ENCODE results near the gene EMILIN1. TPM values are rescaled to one million over a fixed set of nuclear protein-coding genes. Genes with fewer than 3 reads are reported as not detected.
A peak's percentile ranks its signal among the peaks of the same experiment; 100 is the strongest.

The EMILIN1 gene
- polyA plus RNA-seq, 4 donors: 0.67 to 36.6 (median 13.4) TPM

DNA sequence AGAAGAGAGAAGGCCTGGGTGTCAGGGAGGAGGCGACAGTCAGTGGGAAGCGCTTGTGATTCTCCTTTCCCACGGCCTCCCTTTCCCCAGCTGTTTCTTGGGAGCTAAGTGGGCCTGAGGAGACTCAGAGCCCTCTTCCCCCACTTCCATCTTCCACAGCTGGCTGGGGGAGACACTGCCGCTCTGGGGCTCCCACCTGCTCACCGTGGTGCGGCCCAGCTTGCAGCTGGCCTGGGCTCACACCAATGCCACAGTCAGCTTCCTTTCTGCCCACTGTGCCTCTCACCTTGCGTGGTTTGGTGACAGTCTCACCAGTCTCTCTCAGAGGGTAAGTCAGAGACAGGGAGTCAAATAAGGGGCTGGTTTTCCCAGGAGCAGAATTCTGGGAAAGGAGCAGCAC lies 38.5 kb upstream of the EMILIN1 start:
- Histone ChIP-seq H3K4me1 (ENCODE audit: control insufficient read depth in 3 of 3, insufficient read depth in 2 of 3, low read depth in 1 of 3, low read length in 2 of 3) (peaks cover 0 to 30% (median 0%) of the 10 kb centered on the region in 3 donors), H3K9me3 (ENCODE audit: control insufficient read depth in 2 of 2, insufficient read depth in 1 of 2, low read depth in 1 of 2, low read length in 1 of 2) (no peaks in the 10 kb centered on the region), H3K4me3 (ENCODE audit: low read depth in 1 of 3, low read length in 3 of 3) (no peak overlapping the region), H3K27ac (ENCODE audit: low read depth in 1 of 3, low read length in 2 of 3) (no peak overlapping the region), H3K36me3 (ENCODE audit: control insufficient read depth in 3 of 3, insufficient read depth in 2 of 3, low read depth in 1 of 3, low read length in 3 of 3) (peaks cover 21 to 78% (median 35%) of the 10 kb centered on the region in 3 donors), H3K27me3 (ENCODE audit: control insufficient read depth in 3 of 3, insufficient read depth in 3 of 3, low read length in 3 of 3) (no peaks in the 10 kb centered on the region)
- FAIRE-seq (no peak), DNase-seq (no peak)
- WGBS, 3 donors: 93 to 99% (median 95%) methylated on average over 7 of the region's 7 CpGs

DNA sequence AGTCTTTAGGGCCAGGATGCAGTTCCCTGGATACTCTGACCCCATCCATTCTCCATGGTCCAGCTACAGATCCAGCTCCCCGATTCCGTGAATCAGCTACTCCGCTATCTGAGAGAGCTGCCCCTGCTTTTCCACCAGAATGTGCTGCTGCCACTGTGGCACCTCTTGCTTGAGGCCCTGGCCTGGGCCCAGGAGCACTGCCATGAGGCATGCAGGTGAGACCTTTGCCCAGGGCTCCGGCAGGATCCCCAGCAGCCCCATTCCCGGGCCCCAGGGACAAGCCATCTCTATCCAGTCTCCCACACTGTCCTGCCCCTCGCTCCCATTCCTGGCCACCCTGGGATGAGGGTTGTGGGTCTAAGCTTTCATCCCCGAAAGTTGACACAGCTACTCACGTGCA lies 38.1 kb upstream of the EMILIN1 start:
- DNase-seq: peak in 1 of 2 donors; percentile 49
- 62 to 79% (median 66%) methylated on average over 8 of the region's 8 CpGs for WGBS, 3 donors
- H3K4me1 ChIP-seq (ENCODE audit: control insufficient read depth in 3 of 3, insufficient read depth in 2 of 3, low read depth in 1 of 3, low read length in 2 of 3): peaks cover 0 to 30% (median 0%) of the 10 kb centered on the region in 3 donors
- no peak overlapping the region for H3K27ac ChIP-seq (ENCODE audit: low read depth in 1 of 3, low read length in 2 of 3)
- FAIRE-seq: no peak
- H3K36me3 ChIP-seq (ENCODE audit: control insufficient read depth in 3 of 3, insufficient read depth in 2 of 3, low read depth in 1 of 3, low read length in 3 of 3): peaks cover 20 to 73% (median 34%) of the 10 kb centered on the region in 3 donors
- H3K9me3 ChIP-seq (ENCODE audit: control insufficient read depth in 2 of 2, insufficient read depth in 1 of 2, low read depth in 1 of 2, low read length in 1 of 2): no peaks in the 10 kb centered on the region
- no peak overlapping the region for H3K4me3 ChIP-seq (ENCODE audit: low read depth in 1 of 3, low read length in 3 of 3)
- no peaks in the 10 kb centered on the region for H3K27me3 ChIP-seq (ENCODE audit: control insufficient read depth in 3 of 3, insufficient read depth in 3 of 3, low read length in 3 of 3)

DNA sequence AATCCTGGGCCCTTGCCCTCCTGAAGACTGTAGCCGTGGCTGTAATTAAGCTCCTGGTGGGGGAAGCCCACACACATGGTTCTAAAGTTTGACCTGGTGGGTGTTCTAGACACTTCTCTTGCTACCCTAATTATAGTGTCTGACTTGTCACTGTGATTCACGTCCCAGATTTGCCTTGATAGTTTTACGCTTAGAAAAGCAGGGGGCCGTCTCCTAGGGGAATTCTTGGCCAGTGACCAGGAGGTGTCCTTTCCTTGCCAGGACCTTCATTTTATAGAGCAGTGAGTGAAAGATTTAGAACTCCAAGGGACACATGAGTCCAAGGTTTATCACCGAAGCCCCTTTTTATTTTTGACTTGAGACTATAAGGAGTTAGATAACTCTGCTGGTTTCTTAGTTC lies 36.7 kb upstream of the EMILIN1 start:
- Histone ChIP-seq H3K9me3 (ENCODE audit: control insufficient read depth in 2 of 2, insufficient read depth in 1 of 2, low read depth in 1 of 2, low read length in 1 of 2) (no peaks in the 10 kb centered on the region), H3K4me3 (ENCODE audit: low read depth in 1 of 3, low read length in 3 of 3) (no peak overlapping the region), H3K36me3 (ENCODE audit: control insufficient read depth in 3 of 3, insufficient read depth in 2 of 3, low read depth in 1 of 3, low read length in 3 of 3) (peaks cover 20 to 59% (median 24%) of the 10 kb centered on the region in 3 donors), H3K4me1 (ENCODE audit: control insufficient read depth in 3 of 3, insufficient read depth in 2 of 3, low read depth in 1 of 3, low read length in 2 of 3) (peaks cover 0 to 30% (median 0%) of the 10 kb centered on the region in 3 donors), H3K27me3 (ENCODE audit: control insufficient read depth in 3 of 3, insufficient read depth in 3 of 3, low read length in 3 of 3) (no peaks in the 10 kb centered on the region), H3K27ac (ENCODE audit: low read depth in 1 of 3, low read length in 2 of 3) (no peak overlapping the region)
- DNase-seq (no peak), FAIRE-seq (no peak)
- WGBS, 3 donors: 64 to 81% (median 77%) methylated on average over 5 of the region's 5 CpGs

DNA sequence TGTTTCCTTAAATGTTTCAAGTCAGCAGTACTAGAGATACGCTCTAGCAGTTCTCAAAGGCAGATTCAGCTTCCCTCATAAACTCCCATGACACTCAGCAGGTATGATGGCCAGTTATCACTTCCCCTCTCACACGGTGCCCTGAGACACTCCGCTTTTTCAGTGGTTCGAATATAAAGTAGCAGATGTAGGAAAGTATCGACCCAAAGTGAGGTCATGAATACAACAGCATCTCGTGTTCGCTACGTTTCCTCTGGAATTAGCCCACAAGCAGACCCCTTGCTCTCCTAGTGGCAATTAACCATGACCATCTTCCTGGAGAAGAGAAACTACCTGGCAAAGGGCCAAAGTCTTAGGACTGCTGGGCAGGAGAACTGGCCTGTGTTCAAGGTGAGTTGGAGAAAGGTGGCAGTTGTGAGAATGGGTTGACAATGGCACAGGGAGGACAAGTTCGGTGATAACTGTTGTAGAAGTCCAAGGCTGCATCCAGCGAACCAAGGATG lies 36.2 kb upstream of the EMILIN1 start:
- no peaks in the 10 kb centered on the region for H3K27me3 ChIP-seq (ENCODE audit: control insufficient read depth in 3 of 3, insufficient read depth in 3 of 3, low read length in 3 of 3)
- H3K4me3 ChIP-seq (ENCODE audit: low read depth in 1 of 3, low read length in 3 of 3): no peak overlapping the region
- DNase-seq (peak in 1 of 2 donors; percentile 21), FAIRE-seq (no peak)
- H3K4me1 ChIP-seq (ENCODE audit: control insufficient read depth in 3 of 3, insufficient read depth in 2 of 3, low read depth in 1 of 3, low read length in 2 of 3): peaks cover 0 to 30% (median 0%) of the 10 kb centered on the region in 3 donors
- H3K36me3 ChIP-seq (ENCODE audit: control insufficient read depth in 3 of 3, insufficient read depth in 2 of 3, low read depth in 1 of 3, low read length in 3 of 3): peaks cover 19 to 54% (median 24%) of the 10 kb centered on the region in 3 donors
- no peaks in the 10 kb centered on the region for H3K9me3 ChIP-seq (ENCODE audit: control insufficient read depth in 2 of 2, insufficient read depth in 1 of 2, low read depth in 1 of 2, low read length in 1 of 2)
- WGBS, 3 donors: 77 to 85% (median 82%) methylated on average over 10 of the region's 10 CpGs
- H3K27ac ChIP-seq (ENCODE audit: low read depth in 1 of 3, low read length in 2 of 3): no peak overlapping the region

DNA sequence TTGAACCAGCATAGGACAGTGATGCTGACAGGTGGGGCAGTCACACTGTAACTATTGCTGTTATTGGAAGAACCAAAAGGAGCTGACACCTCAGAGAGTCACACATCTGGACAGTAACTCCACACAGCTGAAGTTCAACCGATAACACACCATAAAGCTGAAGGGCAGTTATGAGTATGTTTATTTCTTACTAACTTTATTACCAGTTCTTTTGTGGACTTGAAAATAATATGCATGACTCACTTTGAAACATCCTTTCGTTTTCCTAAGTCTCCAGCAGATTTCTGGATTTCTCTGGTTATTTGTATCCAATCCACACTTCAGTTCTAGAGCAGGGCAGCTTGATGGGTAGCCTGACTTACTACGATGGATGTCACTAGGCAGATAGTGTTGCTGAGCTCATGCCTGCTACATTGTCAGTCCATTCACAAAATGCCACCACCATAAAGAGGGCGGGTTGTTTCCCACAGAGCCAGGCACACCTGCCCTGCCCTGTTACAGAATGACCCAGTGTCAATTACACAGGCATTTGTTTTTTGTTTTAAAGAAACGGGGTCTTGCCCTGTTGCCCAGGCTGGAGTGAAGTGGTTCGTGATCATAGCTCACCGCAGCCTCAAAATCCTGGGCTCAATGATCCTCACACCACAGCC lies 35.3 kb upstream of the EMILIN1 start:
- Histone ChIP-seq H3K27me3 (ENCODE audit: control insufficient read depth in 3 of 3, insufficient read depth in 3 of 3, low read length in 3 of 3) (no peaks in the 10 kb centered on the region), H3K4me3 (ENCODE audit: low read depth in 1 of 3, low read length in 3 of 3) (no peak overlapping the region), H3K9me3 (ENCODE audit: control insufficient read depth in 2 of 2, insufficient read depth in 1 of 2, low read depth in 1 of 2, low read length in 1 of 2) (no peaks in the 10 kb centered on the region), H3K4me1 (ENCODE audit: control insufficient read depth in 3 of 3, insufficient read depth in 2 of 3, low read depth in 1 of 3, low read length in 2 of 3) (peaks cover 0 to 30% (median 0%) of the 10 kb centered on the region in 3 donors), H3K36me3 (ENCODE audit: control insufficient read depth in 3 of 3, insufficient read depth in 2 of 3, low read depth in 1 of 3, low read length in 3 of 3) (peaks cover 10 to 45% (median 16%) of the 10 kb centered on the region in 3 donors), H3K27ac (ENCODE audit: low read depth in 1 of 3, low read length in 2 of 3) (peak overlapping the region in 2 of 3 donors; percentile 16 to 59)
- DNase-seq (peak; percentile 58 to 62), FAIRE-seq (no peak)
- WGBS, 3 donors: 43 to 75% (median 58%) methylated on average over 7 of the region's 7 CpGs

DNA sequence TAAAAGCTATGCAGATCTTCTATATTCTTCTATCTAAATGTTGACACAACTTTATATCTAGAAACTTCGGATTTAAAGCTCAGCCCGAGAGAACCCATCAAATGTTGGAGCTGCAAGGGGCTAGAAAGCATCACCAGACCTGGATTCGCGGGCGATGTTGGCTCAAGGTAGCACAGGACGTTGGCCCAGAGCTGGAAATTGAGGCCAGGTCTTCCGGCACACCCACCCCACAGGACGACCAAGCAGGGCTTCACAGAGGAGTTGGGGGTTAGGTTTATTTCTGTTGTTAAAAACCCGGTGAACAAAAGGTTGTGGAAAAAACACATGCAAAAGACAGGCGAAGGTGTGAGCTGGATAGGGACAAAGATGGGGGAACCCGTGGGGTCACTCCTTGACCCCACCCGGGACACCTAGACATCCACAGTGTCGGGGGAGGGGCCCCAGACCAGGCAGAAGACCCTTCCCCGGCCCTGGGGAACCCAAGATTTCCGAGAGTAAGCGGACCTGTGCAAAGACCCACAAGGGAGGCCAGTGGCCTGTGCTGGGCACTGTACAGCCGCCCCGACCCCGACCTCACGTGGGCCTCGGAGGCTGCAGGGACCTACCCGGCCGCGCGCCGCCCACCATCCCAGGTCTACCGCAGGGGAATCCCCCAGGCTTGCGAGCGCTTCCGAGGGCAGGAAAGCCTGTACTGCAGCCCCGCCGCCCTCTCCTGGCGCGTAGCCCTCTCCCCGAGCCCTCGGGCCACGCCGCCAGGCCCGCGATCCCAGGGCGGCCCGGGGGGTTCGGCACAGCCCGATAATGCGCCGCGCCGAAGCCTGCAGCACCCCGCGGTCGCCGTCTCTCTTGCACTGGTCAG lies 28.8 kb upstream of the EMILIN1 start:
- peak overlapping the region; percentile 62 to 85 (median 78) for H3K4me3 ChIP-seq (ENCODE audit: low read depth in 1 of 3, low read length in 3 of 3)
- no peaks in the 10 kb centered on the region for H3K27me3 ChIP-seq (ENCODE audit: control insufficient read depth in 3 of 3, insufficient read depth in 3 of 3, low read length in 3 of 3)
- H3K4me1 ChIP-seq (ENCODE audit: control insufficient read depth in 3 of 3, insufficient read depth in 2 of 3, low read depth in 1 of 3, low read length in 2 of 3): peaks cover 0 to 10% (median 0%) of the 10 kb centered on the region in 3 donors
- H3K36me3 ChIP-seq (ENCODE audit: control insufficient read depth in 3 of 3, insufficient read depth in 2 of 3, low read depth in 1 of 3, low read length in 3 of 3): peaks cover 0 to 16% (median 0%) of the 10 kb centered on the region in 3 donors
- no peak for FAIRE-seq
- WGBS, 3 donors: 9 to 11% (median 10%) methylated on average over 40 to 52 of the region's 52 CpGs
- no peak for DNase-seq
- H3K9me3 ChIP-seq (ENCODE audit: control insufficient read depth in 2 of 2, insufficient read depth in 1 of 2, low read depth in 1 of 2, low read length in 1 of 2): no peaks in the 10 kb centered on the region
- peak overlapping the region; percentile 4 to 94 (median 92) for H3K27ac ChIP-seq (ENCODE audit: low read depth in 1 of 3, low read length in 2 of 3)

DNA sequence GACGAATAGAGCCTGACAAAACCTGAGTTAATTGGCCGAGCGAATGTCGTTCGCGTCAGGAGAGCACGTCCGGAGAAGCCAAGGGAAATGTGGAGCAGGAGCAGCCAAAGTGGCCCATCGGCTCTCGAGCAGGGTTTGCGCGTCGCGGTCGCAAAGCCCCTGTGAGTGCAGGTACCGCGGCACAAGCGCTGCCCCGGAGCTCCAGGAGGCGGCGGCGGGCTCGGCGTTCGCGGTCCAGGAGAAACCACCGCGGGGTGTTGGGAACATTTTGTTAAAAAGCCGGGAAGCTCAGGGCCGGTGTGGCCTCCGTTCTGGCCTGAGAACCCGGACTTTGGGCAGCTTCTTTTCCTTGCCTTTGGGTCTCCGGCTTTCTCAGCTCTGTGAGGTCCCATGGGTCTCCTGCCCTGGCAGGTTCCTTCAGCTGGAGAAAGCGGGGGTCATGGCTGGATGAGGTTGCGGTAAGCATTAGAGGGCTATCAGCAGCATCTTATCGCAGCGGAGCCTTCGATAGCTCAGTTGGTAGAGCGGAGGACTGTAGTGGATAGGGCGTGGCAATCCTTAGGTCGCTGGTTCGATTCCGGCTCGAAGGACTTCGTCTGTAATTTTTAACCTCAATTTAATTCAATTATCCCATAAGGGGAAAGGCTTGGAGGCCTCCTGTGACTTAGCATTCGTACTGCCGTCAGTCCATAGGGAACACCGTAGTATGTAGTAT lies 28.0 kb upstream of the EMILIN1 start:
- FAIRE-seq: no peak
- peaks cover 0 to 24% (median 3%) of the 10 kb centered on the region in 3 donors for H3K36me3 ChIP-seq (ENCODE audit: control insufficient read depth in 3 of 3, insufficient read depth in 2 of 3, low read depth in 1 of 3, low read length in 3 of 3)
- H3K27me3 ChIP-seq (ENCODE audit: control insufficient read depth in 3 of 3, insufficient read depth in 3 of 3, low read length in 3 of 3): no peaks in the 10 kb centered on the region
- peak overlapping the region; percentile 70 to 94 (median 92) for H3K27ac ChIP-seq (ENCODE audit: low read depth in 1 of 3, low read length in 2 of 3)
- 0 to 1% (median 0%) methylated on average over 44 to 48 of the region's 48 CpGs for WGBS, 3 donors
- DNase-seq: peak; percentile 90 to 96
- peaks cover 0 to 10% (median 0%) of the 10 kb centered on the region in 3 donors for H3K4me1 ChIP-seq (ENCODE audit: control insufficient read depth in 3 of 3, insufficient read depth in 2 of 3, low read depth in 1 of 3, low read length in 2 of 3)
- no peaks in the 10 kb centered on the region for H3K9me3 ChIP-seq (ENCODE audit: control insufficient read depth in 2 of 2, insufficient read depth in 1 of 2, low read depth in 1 of 2, low read length in 1 of 2)
- peak overlapping the region; percentile 62 to 85 (median 78) for H3K4me3 ChIP-seq (ENCODE audit: low read depth in 1 of 3, low read length in 3 of 3)

Measured in small intestine (tissue), 7 donors.